PC-9 (cell line): ENCODE results near the gene FAM124B. TPM values are rescaled to one million over a fixed set of nuclear protein-coding genes. Genes with fewer than 3 reads are reported as not detected.

Experiments
- BruUV-seq: library from RNA; stranded (reverse); fragments of 400-500 nt; replicated peaks from 2 replicates; lab custom pipeline; 2021; lab: Mats Ljungman, UMichigan
- CTCF ChIA-PET: fragments of 300-600 bp; sonication (Branson Sonifier 250); formaldehyde crosslinking; loops from one replicate; lab custom pipeline; 2022; ENCODE audit warnings: antibody characterized with exemption; lab: Charles Lee
- POLR2A ChIA-PET: fragments of 300-600 bp; sonication (Branson Sonifier 250); formaldehyde crosslinking; loops from one replicate; lab custom pipeline; 2022; ENCODE audit warnings: antibody characterized with exemption; ENCODE audit not compliant: unreplicated experiment; lab: Charles Lee
- DNase-seq, 2 experiments: peaks; one replicate each; pipeline versions ENCODE4 v3.0.0 to v3.0.0-alpha.2; 2015 to 2022; ENCODE audit warnings: mixed read lengths in 1 of 2
- H2AFZ ChIP-seq: fragments of 200-600 bp; sonication (generic); 2 replicates; pipeline ENCODE4 v1.8.1; 2017; ENCODE audit warnings: antibody characterized with exemption
- H3F3A ChIP-seq: fragments of 200-600 bp; sonication (generic); 2 replicates; pipeline ENCODE4 v1.8.1; 2017; ENCODE audit warnings: antibody characterized with exemption, mild to moderate bottlenecking, low read depth; ENCODE audit not compliant: insufficient read depth
- H3K27ac ChIP-seq: fragments of 200-600 bp; sonication (generic); 2 replicates; pipeline ENCODE4 v1.6.1; 2016; ENCODE audit warnings: mixed run types
- H3K27me3 ChIP-seq: fragments of 200-600 bp; sonication (generic); 2 replicates; pipeline ENCODE4 v1.6.1; 2016; ENCODE audit warnings: low read depth, mixed run types; ENCODE audit not compliant: insufficient read depth
- H3K36me3 ChIP-seq: fragments of 200-600 bp; sonication (generic); 2 replicates; pipeline ENCODE4 v1.6.1; 2016; ENCODE audit warnings: low read depth, mixed run types
- H3K4me1 ChIP-seq: fragments of 200-600 bp; sonication (generic); replicated peaks from 2 replicates; pipeline ENCODE4 v1.6.1; 2016; ENCODE audit warnings: mixed run types; ENCODE audit not compliant: insufficient read depth
- H3K4me2 ChIP-seq: fragments of 200-600 bp; sonication (generic); 2 replicates; pipeline ENCODE4 v1.6.1; 2017; ENCODE audit warnings: mixed run types
- H3K4me3 ChIP-seq: fragments of 200-600 bp; sonication (generic); 2 replicates; pipeline ENCODE4 v1.6.1; 2016; ENCODE audit warnings: mixed run types
- H3K79me2 ChIP-seq: fragments of 200-600 bp; sonication (generic); 2 replicates; pipeline ENCODE4 v1.6.1; 2017; ENCODE audit warnings: low read depth, mixed run types
- H3K9me2 ChIP-seq: fragments of 200-600 bp; sonication (generic); 2 replicates; pipeline ENCODE4 v1.8.1; 2017; ENCODE audit warnings: mild to moderate bottlenecking; ENCODE audit not compliant: insufficient read depth
- H3K9me3 ChIP-seq: fragments of 200-600 bp; sonication (generic); 2 replicates; pipeline ENCODE4 v1.8.1; 2016; ENCODE audit warnings: low read depth; ENCODE audit not compliant: insufficient read depth
- H4K20me1 ChIP-seq: fragments of 200-600 bp; sonication (generic); 2 replicates; pipeline ENCODE4 v1.8.1; 2017; ENCODE audit not compliant: insufficient read depth
- CTCF ChIP-seq: fragments of 200-600 bp; sonication (generic); conservative IDR thresholded peaks from 2 replicates; pipeline ENCODE4 v1.6.1; 2017; ENCODE audit warnings: mixed run types, antibody characterized with exemption, mild to moderate bottlenecking, moderate library complexity
- EZH2 ChIP-seq: fragments of 200-600 bp; sonication (generic); IDR thresholded peaks from 2 replicates; pipeline ENCODE4 v1.8.0; 2017; ENCODE audit warnings: antibody characterized with exemption, low read depth
- intact Hi-C: fragments of 100-400 bp; cut with micrococcal nuclease; formaldehyde crosslinking; loops from one replicate; pipeline ENCODE4 v1.10.0; 2022; ENCODE audit not compliant: unreplicated experiment
- total RNA-seq: library from RNA; stranded (reverse); gene quantifications from 2 replicates; pipeline ENCODE4 v1.2.3, GENCODE V29; 2021

Gene FAM124B
- total RNA-seq, 1 experiment from 2014 or later = 0.17 TPM

DNA sequence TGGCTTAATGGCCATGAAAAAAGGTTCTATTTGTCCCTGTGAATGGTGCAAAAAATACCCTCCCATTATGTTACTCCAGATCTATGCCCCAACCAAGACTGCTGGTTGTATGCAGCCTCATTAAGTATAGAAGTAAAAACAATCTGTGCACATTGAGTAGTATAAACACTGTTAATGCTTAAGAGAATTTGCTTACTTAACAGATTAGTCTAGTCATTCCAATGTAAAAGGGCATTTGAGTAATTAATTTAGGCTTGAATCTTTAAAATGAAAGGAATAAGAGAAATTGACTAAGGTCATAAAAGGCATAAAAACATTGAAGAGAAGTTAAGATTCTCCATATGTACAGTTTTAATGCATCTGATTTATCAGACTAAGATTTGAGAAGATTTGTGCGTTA, 51.2 kb downstream of the FAM124B start:
- no peaks in the 10 kb centered on the region for H3K4me1 ChIP-seq
- no peaks in the 10 kb centered on the region for H4K20me1 ChIP-seq
- no peak overlapping the region for H3K4me2 ChIP-seq
- CTCF ChIA-PET = no interaction called here
- H3K9me3 ChIP-seq = no peaks in the 10 kb centered on the region
- no peaks in the 10 kb centered on the region for H3K9me2 ChIP-seq
- no peaks in the 10 kb centered on the region for H3K79me2 ChIP-seq
- intact Hi-C loops = loop anchor here (10.0 kb wide), 1 partner anchor 1376 kb away; no protein-coding TSS in a partner anchor
- H3F3A ChIP-seq = no peaks in the 10 kb centered on the region
- no peaks in the 10 kb centered on the region for H3K36me3 ChIP-seq
- TF ChIP-seq EZH2 = no peak
- TF ChIP-seq CTCF = no peak
- BruUV-seq = no TSS peak
- POLR2A ChIA-PET = no interaction called here
- no peaks in the 10 kb centered on the region for H3K27me3 ChIP-seq
- H3K4me3 ChIP-seq = no peak overlapping the region
- H2AFZ ChIP-seq = no peak overlapping the region
- DNase-seq = no peak
- H3K27ac ChIP-seq = no peak overlapping the region

GRCh38 chr2:224349396-224349795, 52.5 kb downstream of the FAM124B start:
- BruUV-seq = no TSS peak
- Histone ChIP-seq H4K20me1 (no peaks in the 10 kb centered on the region), H3K27me3 (no peaks in the 10 kb centered on the region), H3K27ac (no peak overlapping the region), H3K9me3 (no peaks in the 10 kb centered on the region), H3K36me3 (no peaks in the 10 kb centered on the region), H2AFZ (no peak overlapping the region), H3K4me1 (no peaks in the 10 kb centered on the region), H3F3A (no peaks in the 10 kb centered on the region), H3K4me2 (no peak overlapping the region), H3K4me3 (no peak overlapping the region), H3K79me2 (no peaks in the 10 kb centered on the region), H3K9me2 (no peaks in the 10 kb centered on the region)
- no peak for DNase-seq
- POLR2A ChIA-PET = no interaction called here
- CTCF ChIA-PET = no interaction called here
- no peak for TF ChIP-seq EZH2
- TF ChIP-seq CTCF = no peak
- intact Hi-C loops = no loop called here

DNA sequence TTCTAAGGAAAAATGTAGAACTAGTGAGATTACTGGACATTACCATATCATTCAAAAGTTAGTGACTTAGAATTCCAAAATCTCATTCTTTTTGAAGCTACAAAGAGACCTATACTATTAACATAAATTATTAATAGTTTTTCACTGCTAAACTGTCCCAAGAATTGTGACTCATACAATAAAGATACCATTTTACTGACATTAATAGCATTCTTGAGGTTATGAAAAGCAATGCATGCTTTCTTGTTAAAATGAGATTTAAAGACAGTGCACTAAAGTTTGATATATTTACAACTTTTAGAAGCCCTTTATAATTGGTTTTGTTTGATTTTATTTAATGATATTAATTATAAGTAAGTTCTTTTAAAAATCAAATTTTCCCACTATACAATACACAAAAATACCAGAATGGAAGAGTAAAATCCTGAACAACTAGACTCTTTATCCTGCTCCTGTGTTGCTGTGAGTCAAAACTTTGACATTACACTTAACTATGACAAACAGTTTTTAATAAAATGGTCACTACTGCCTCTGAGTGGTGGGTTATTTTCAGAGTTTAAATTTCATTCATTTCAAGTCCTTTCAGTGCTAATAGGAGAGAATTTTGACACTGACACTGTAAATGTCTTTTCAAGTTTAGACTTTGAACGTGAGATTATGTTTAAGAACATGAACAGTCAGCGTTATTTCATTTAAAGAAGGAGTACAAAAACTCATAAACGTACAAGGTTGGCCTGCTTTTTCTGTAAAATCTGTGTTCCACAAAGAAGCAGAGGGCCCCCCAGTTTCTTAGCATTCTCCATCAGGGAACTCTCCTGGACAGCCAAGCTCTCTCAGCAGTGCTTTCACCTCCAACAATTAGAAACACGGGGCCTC, 54.5 kb downstream of the FAM124B start:
- Histone ChIP-seq H3K9me2 (no peaks in the 10 kb centered on the region), H3K4me3 (no peak overlapping the region), H3K27ac (no peak overlapping the region), H3F3A (no peaks in the 10 kb centered on the region), H3K36me3 (no peaks in the 10 kb centered on the region), H3K79me2 (no peaks in the 10 kb centered on the region), H3K4me2 (no peak overlapping the region), H3K27me3 (no peaks in the 10 kb centered on the region), H3K9me3 (no peaks in the 10 kb centered on the region), H3K4me1 (no peaks in the 10 kb centered on the region), H4K20me1 (no peaks in the 10 kb centered on the region), H2AFZ (no peak overlapping the region)
- CTCF ChIA-PET = no interaction called here
- DNase-seq = no peak
- intact Hi-C loops = no loop called here
- BruUV-seq = no TSS peak
- POLR2A ChIA-PET = no interaction called here
- TF ChIP-seq CTCF (0 out of 2 replicates have a peak, but pooled peaks have one; percentile 12), EZH2 (no peak)
